Urinary bladder (tissue), 4 donors: Measurements from ENCODE around the gene FAM193A. TPM values are rescaled to one million over a fixed set of nuclear protein-coding genes. Genes with fewer than 3 reads are reported as not detected.
A peak's percentile ranks its signal among the peaks of the same experiment; 100 is the strongest.

Source experiments
- DNase-seq: peaks from one replicate; pipeline ENCODE4 v3.0.0-alpha.2; 2015; ENCODE audit errors: extremely low spot score
- H3K27ac ChIP-seq: one replicate; pipeline ENCODE4 v1.5.1; 2013; ENCODE audit warnings: low read depth, mild to moderate bottlenecking, moderate library complexity
- H3K36me3 ChIP-seq: one replicate; pipeline ENCODE4 v1.6.1; 2013; ENCODE audit warnings: mild to moderate bottlenecking, moderate library complexity; ENCODE audit not compliant: insufficient read depth
- H3K4me1 ChIP-seq: one replicate; pipeline ENCODE4 v1.6.1; 2013; ENCODE audit warnings: mild to moderate bottlenecking, moderate library complexity; ENCODE audit not compliant: insufficient read depth
- H3K4me3 ChIP-seq: one replicate; pipeline ENCODE4 v1.5.1; 2013; ENCODE audit warnings: low read depth, low read length
- WGBS: extraction: QIAGEN DNeasy Blood & Tissue Kit; methylation state at CpG from one replicate; pipeline ENCODE4 v1.1.7; 2013; 5-methylcytosine and 5-hydroxymethylcytosine counted together
- polyA plus RNA-seq: library from polyadenylated mRNA; stranded (reverse); fragments of 200-250 nt; gene quantifications from one replicate; pipeline ENCODE4 v1.2.3, GENCODE V29; 2013
- total RNA-seq: library from RNA; depleted of rRNA; stranded (reverse); fragments of >200 nt; gene quantifications from one replicate; pipeline ENCODE4 v1.2.3, GENCODE V29; 2014
- donor health status: healthy with polysubstance abuse.
- donor health status: healthy.

FAM193A gene
- total and polyA plus RNA-seq, 2 donors: 16.2 to 18.7 TPM

- Histone ChIP-seq H3K4me1 (no peaks in the 10 kb centered on the region), H3K27ac (no peak overlapping the region), H3K4me3 (no peak overlapping the region), H3K36me3 (peaks cover 5% of the 10 kb centered on the region)
- no peak for DNase-seq
- 87% methylated on average over 5 of the region's 5 CpGs for WGBS
These were observed 159.1 kb downstream of the FAM193A start for GRCh38 chr4:2695346-2696060.

GRCh38 chr4:2696423-2696822 lies 160.0 kb downstream of the FAM193A start:
- DNase-seq: no peak
- Histone ChIP-seq H3K4me3 (no peak overlapping the region), H3K36me3 (peaks cover 5% of the 10 kb centered on the region), H3K4me1 (no peaks in the 10 kb centered on the region), H3K27ac (no peak overlapping the region)
- 89% methylated on average over 14 of the region's 14 CpGs for WGBS

GRCh38 chr4:2697995-2698414 lies 161.6 kb downstream of the FAM193A start:
- 84% methylated on average over 8 of the region's 8 CpGs for WGBS
- no peak for DNase-seq
- no peak overlapping the region for H3K27ac ChIP-seq
- no peaks in the 10 kb centered on the region for H3K4me1 ChIP-seq
- H3K4me3 ChIP-seq: no peak overlapping the region
- H3K36me3 ChIP-seq: peaks cover 5% of the 10 kb centered on the region

DNA sequence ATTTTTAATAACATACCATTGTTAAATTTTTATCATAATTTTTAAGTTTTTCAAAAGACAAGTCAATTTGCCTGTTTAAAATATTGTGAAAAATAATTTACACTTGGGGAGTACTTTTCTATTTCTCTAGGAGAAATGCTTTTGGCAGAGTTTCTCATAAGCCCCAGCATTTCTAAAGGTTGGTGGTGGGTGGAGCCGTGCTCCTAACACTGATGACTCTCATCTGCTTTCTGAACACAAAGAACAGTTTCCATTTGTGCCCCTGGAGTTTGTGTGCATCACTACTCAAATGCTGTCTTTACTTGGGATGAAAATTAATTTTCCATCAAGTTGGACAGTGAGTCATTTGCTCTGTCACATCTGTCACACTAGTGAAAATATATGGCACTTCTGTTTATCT lies 162.1 kb downstream of the FAM193A start:
- no peak overlapping the region for H3K4me3 ChIP-seq
- H3K36me3 ChIP-seq: peaks cover 6% of the 10 kb centered on the region
- no peak for DNase-seq
- no peak overlapping the region for H3K27ac ChIP-seq
- H3K4me1 ChIP-seq: no peaks in the 10 kb centered on the region
- 71% methylated on average over 1 of the region's 1 CpG for WGBS

DNA sequence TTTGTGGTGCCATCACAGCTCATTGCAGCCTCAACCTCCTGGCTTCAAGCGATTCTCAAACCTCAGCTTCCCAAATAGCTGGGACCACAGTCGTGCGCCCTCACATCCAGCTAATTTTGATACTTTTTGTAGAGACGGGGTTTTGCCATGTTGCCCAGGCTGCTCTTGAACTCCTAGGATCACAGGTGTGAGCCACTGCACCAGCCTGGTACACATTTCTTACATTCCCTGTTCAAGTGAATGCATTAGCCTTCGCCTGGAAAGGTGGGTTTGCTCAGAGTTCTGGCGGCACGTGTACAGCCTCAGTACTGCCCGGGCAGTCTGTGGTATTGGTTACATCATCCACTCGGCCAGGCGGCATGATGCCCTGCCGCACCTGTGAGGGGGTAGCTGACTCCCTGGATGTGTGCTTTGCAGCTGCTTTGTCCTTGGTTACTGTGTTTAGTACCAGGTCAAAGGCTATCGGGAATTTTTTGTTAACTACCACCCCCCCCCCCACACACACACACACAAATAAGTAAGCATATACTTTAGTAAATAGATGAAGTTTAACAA lies 162.6 kb downstream of the FAM193A start:
- Histone ChIP-seq H3K27ac (no peak overlapping the region), H3K4me1 (no peaks in the 10 kb centered on the region), H3K4me3 (no peak overlapping the region), H3K36me3 (peaks cover 6% of the 10 kb centered on the region)
- 94% methylated on average over 12 of the region's 12 CpGs for WGBS
- DNase-seq: no peak

GRCh38 chr4:2699534-2699933 lies 163.1 kb downstream of the FAM193A start:
- 87% methylated on average over 7 of the region's 7 CpGs for WGBS
- peaks cover 6% of the 10 kb centered on the region for H3K36me3 ChIP-seq

DNA sequence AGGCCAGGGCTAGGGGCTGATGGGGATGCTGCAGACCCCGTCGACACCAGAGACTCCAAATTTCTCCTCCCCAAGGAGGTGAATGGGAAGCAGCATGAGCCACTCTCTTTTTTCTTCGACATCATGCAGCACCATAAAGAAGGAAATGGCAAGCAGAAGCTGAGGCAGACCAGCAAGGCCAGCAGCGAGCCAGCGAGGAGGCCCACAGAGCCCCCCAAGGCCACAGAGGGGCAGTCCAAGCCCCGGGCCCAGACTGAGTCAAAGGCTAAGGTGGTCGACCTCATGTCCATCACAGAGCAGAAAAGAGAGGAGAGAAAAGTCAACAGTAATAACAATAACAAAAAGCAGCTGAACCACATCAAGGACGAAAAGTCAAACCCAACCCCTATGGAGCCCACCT lies 163.6 kb downstream of the FAM193A start:
- H3K36me3 ChIP-seq: peaks cover 6% of the 10 kb centered on the region
- WGBS: 92% methylated on average over 8 of the region's 8 CpGs

More at GRCh38 chr4:2699534-2699933, 163.1 kb downstream of the FAM193A start:
- DNase-seq: no peak
- H3K4me3 ChIP-seq: no peak overlapping the region
- no peak overlapping the region for H3K27ac ChIP-seq
- H3K4me1 ChIP-seq: no peaks in the 10 kb centered on the region

GRCh38 chr4:2702361-2702760 lies 165.9 kb downstream of the FAM193A start:
- Histone ChIP-seq H3K36me3 (peaks cover 6% of the 10 kb centered on the region), H3K27ac (no peak overlapping the region), H3K4me3 (no peak overlapping the region), H3K4me1 (no peaks in the 10 kb centered on the region)
- WGBS: 95% methylated on average over 8 of the region's 8 CpGs
- DNase-seq: no peak

More for the DNA sequence above, 163.6 kb downstream of the FAM193A start:
- Histone ChIP-seq H3K27ac (no peak overlapping the region), H3K4me3 (no peak overlapping the region), H3K4me1 (no peaks in the 10 kb centered on the region)
- no peak for DNase-seq

- peaks cover 5% of the 10 kb centered on the region for H3K36me3 ChIP-seq
- no peak for DNase-seq
These were observed 166.3 kb downstream of the FAM193A start for GRCh38 chr4:2702770-2703169.

DNA sequence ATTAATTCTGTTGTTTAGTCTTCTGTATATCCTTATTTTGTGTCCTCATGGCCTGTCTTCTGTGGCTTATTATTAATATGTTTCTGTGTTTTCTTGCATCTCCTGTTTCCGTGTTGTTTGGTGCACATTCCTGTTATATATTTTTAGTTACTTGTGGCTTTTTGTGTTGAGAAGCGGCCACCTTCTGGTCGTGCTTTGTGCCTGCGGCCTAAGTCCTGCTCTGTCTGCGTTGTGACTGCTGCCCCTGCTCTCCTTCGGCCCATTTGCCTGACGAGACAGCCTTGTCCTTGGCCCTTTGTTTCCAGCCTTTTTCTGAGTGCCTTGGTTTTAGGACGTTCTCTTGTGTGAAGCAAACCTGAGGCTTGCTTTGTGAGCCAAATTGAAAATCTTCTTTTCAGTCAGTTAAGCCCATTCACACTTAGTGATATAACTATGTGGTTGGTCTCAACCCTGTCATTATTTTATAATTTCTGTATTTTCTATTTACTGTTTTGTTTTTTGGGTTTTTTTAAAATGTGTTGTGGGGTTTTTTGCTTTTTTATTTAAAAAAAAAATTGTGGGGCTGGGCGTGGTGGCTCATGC lies 175.9 kb downstream of the FAM193A start:
- Histone ChIP-seq H3K4me1 (peaks cover 2% of the 10 kb centered on the region), H3K36me3 (no peaks in the 10 kb centered on the region), H3K4me3 (no peak overlapping the region), H3K27ac (no peak overlapping the region)
- WGBS: 87% methylated on average over 9 of the region's 9 CpGs
- no peak for DNase-seq

More at GRCh38 chr4:2702770-2703169, 166.3 kb downstream of the FAM193A start:
- 89% methylated on average over 7 of the region's 7 CpGs for WGBS
- Histone ChIP-seq H3K4me3 (no peak overlapping the region), H3K4me1 (no peaks in the 10 kb centered on the region), H3K27ac (no peak overlapping the region)

DNA sequence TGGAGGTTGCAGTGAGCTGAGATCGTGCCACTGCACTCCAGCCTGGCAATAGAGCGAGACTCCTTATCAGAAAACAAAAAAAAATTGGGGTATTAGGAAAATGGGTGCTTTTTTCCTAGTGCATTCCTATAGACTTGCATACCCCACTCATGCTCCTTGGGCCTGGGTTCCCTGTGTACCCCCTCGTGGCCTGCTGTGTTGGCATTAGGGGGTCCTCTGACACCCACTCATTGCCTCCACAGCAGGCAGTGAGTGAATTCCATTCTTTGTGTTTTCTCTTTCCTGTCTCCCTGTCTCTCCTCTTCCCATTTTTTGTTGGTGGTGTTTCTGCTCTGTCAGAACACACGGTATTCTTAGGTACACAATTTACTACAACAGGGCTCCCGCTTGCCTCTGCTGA lies 176.9 kb downstream of the FAM193A start:
- Histone ChIP-seq H3K36me3 (no peaks in the 10 kb centered on the region), H3K4me1 (peaks cover 2% of the 10 kb centered on the region), H3K27ac (no peak overlapping the region), H3K4me3 (no peak overlapping the region)
- DNase-seq: no peak
- WGBS: 92% methylated on average over 5 of the region's 5 CpGs

GRCh38 chr4:2714061-2714770 lies 177.8 kb downstream of the FAM193A start:
- 48% methylated on average over 10 of the region's 10 CpGs for WGBS
- DNase-seq: peak; percentile 2
- Histone ChIP-seq H3K4me3 (no peak overlapping the region), H3K27ac (no peak overlapping the region), H3K4me1 (peaks cover 2% of the 10 kb centered on the region), H3K36me3 (no peaks in the 10 kb centered on the region)

- Histone ChIP-seq H3K36me3 (no peaks in the 10 kb centered on the region), H3K4me3 (no peak overlapping the region), H3K27ac (no peak overlapping the region), H3K4me1 (peaks cover 2% of the 10 kb centered on the region)
- 65% methylated on average over 4 of the region's 4 CpGs for WGBS
- no peak for DNase-seq
These were observed 178.5 kb downstream of the FAM193A start for GRCh38 chr4:2714918-2715317.
